Measurements from ENCODE around the gene IPPK.

The IPPK gene

DNA sequence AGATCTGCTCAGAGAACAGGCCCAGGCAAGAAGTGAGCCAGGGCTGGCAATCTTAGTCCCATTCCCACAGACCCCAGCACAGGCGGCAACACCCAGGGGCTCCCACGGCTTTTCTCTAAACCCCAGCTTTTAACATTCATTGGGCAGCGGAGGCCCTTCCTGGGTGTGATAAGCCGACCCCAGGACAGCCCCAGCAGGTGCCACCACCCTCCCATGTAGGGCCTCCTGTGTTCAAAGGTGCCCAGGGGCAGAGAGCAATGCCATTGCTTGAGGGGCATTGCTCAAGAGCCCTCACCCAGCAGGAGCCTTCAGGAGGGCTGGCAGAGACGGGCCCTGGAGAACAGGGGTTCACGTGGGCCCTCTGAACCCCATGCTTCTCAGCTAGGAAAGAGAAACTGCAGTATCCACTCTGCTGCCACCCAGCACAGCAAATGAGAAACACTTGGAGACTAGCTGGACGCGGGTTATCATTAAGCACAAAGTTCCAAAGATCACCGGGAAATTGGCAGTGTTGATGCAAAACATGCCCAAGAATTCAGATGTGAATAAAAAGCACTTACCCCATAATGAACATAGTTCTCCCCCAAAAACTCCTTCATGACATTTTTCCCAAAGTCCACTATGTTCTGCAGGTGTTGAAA is 13.9 kb downstream of the IPPK start:
- no peak for DNase-seq

DNA sequence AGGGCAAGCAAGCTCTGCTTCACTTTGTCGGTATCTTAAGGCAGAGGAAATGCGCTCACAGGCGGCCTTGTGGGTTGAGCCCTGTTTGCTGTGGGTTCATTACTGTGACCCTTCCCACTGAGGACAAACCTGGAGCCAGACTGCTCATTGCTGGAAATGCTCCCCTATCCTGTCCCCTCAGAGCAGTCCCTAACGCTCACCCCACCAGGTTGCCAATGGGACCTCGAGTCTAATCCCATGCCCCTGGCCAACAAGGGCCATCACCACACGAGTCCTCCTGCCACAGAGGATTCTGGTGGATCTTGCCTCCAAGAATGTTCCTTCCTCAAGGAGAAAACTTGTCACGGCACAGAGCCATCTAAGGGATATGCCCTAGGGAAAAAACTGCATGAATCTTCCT is 14.6 kb downstream of the IPPK start:
- DNase-seq, result no peak

DNA sequence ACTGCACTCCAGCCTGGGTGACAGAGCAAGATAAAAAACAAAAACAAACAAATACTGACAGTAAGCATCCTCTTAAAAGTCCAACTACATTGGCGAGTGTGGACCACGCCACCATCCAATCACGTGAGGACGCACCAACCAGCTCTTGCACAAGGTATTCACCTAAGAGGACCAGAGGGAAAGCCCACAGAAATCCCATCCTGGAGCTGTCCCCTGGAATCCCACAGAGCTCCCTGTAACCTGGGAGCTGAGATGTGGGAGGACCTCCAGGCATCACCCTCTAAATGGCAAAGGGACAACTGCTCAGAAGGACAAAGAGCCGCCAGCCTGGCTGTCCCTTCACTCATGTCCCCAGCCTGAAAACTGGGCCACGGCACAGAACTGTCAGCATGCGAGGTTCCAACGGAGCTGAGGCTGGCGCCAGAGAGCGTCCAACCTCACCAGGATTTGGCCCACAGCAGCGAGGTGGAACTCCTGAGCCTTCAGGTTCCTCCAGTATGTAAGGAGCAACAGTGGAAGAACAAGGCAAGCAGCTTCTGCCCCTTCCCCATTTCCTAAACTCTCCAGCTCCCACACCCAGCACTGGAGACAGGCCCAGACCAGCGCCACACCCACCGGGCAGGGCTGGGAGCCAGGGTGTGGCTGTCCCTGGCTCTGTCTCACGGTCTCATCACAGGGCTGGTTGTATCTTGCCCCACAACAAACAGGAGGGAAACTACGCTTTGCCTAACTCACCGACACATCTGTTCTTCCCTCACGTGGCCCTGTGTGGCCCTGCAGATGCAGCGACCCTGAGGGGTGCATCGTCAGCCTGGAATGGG is 15.2 kb downstream of the IPPK start:
- DNase-seq, result no peak

DNA sequence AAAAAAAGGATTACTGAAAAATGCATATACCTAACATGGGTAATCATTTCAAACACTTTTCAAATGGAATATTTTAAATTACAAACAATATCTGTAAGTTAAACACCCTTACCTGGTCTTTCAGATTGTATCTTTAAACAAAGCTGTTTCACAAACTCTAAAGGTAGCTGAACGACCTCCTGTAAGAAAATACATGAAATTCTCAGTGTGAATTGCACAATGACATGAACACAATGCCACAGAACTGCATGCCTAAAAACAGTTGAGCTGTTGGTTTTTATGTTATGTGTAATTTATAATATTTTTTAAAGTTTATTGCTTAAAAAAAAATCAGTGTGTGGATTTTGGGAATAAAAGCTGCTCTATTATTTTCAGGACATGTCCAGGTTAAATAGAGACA is 17.5 kb downstream of the IPPK start:
- DNase-seq, result no peak

DNA sequence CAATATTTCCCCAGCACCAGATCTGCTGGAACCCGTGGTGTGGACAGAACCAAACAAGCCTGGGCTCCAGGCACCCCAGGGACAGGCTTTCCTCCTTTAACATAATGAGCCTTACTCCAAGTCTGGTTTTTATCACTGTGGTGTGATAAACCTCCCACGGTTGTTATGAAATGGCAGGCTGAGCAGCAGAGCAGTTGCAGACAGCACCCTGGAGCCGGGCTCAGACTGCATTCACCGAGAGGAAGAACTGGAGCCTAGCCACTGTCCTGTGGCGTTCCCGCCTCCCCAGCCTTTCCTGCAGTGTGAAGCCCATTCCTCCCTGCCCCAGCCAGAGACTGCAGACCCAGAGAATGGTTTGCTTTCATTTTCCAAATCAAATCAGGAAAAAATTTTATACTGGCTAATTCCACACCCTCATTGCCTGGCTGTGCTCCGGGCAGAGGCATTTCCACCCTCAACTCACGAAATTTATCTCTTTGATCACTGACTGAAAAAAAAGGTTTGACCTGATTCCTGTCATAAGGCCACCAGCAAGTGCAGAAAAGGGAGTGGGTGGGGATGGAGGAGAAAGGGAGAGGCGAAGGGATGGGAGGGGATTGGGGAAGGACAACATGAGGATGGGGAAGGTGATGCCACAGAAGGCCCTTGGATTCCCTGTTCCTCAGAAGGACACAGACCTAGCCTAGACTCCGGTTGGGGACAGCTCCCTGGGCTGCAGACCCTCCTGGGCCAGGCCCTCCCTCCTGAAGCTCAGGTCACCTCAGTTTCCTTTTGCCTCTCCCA is 18.9 kb downstream of the IPPK start:
- no peak for DNase-seq

DNA sequence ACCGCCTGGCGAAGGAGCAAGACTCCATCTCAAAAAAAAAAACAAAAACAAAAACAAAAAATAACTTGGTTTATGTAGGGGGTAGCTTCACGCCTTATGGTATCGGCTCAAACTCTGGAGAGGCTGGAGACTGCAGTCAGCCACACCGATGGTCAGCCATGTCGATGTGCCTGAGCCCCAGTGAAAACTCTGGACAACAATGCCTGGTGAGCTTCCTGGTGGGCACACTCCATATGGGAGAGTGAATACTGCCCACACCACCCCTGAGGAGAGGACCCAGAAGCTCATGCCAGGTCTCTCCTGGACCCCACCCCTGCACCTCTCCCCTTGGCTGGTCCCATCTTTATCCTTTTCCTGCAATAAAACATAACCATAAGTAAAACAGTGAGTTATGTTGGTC is 19.6 kb downstream of the IPPK start:
- DNase-seq, result no peak

DNA sequence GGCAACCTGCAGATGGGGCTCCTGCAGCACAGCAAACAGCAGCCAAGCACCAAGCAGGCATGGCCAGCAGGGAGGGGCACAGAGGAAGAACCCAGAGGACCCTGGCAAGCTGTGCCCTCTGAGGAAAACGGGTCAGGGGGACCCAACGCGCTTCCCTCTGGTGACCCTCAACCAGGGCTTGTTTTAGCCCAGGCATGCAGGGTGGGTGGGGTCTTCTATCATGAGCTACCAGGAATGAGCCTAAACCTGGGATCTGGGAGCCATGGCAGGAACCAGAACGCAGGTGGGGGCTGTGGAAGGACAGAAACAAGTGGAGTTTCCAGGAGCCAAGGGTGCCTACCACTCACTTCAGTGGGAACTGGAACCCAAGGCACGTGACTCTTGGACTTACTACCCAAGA is 20.9 kb downstream of the IPPK start:
- no peak for DNase-seq

DNA sequence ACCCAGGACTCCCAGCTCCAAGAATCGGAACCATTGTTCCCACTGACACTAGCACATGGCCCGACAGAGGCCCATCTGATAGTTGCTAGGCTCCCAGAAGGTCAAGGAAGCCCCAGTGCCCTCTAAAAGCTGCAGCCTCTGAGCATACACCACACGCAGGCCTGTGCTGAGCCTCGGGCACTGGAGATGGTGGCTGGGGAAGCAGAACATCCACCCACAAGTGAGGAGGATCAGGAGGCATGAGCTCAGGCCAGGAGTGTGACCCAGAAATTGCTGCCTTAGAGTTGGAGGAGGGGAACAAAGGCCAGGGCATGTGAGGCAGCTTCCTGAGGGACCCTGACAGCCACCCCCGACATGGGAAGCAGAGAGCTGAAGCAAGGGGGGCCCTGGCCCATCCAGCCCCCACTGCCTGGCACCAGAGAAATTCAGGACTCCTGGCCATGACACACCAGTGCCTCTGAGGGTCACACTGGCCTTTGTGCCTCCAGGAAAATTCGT is 21.4 kb downstream of the IPPK start:
- no peak for DNase-seq

DNA sequence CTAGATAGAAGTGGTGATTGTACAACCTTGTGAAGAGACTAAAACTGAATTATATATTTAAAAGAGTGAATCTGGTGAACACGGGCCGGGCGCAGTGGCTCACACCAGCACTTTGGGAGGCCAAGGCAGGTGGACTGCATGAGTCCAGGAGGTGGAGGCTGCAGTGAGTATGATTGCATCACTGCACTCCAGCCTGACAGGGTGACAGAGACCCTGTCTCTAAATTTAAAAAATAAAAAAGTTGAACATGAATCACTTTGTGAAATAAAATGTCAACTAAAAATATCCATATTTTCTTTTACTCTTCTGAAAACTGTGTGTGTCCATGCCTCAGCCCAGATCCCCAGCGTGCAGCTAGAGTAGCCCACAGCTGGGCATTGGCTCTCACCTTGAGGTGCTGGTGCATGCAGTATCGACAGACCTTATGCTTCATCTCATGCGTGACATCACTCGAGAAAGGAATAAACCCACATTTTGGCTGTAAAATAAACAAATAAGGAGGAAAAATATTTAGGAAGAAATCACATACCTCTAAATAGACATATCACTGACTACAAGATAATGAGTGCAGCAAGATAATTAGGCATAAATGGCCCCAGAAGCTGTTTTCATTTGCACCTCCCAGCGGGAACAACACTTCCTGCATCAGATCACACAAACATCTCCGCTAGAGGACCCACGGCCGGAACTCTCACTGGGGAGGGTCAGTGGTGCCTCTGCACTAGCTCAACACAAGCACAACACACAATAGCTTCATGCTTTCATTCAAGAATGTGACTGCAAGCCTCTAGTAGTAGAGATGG is 22.1 kb downstream of the IPPK start:
- no peak for DNase-seq

DNA sequence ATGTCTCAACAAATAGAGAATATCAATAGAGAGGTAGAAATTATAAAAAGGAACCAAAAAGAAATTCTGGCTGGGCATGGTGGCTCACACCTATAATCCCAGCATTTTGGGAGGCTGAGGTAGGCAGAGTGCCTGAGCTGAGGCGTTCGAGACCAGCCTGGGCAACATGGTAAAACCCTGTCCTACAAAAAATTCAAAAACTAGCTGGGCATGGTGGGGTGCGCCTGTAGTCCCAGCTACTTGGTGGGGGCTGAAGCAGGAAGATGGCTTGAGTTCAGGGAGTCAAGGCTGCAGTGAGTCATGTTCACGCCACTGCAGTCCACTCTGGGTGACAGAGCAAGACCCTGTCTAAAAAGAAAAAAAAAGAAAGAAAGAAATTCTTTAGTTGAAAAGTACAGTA is 24.9 kb downstream of the IPPK start:
- no peak for DNase-seq

DNA sequence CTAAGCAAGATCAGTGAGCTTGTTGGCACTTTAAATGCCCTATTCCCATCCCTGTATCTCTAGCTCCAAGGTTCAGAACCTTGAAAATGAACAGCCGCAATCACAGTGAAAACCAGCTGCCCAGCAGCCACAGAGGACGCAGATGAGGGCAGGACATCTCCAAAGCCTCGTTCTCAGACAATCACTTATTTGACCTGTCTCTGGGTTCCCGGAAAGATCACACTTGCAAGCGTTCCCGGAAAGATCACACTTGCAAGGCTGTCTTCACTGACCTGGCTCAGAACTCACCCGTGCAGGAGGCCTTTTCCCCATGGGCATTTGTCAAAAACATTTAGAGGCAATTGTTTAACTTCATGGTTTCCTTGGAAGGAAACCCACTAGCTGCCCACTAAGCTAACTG is 25.7 kb downstream of the IPPK start:
- DNase-seq, result no peak

DNA sequence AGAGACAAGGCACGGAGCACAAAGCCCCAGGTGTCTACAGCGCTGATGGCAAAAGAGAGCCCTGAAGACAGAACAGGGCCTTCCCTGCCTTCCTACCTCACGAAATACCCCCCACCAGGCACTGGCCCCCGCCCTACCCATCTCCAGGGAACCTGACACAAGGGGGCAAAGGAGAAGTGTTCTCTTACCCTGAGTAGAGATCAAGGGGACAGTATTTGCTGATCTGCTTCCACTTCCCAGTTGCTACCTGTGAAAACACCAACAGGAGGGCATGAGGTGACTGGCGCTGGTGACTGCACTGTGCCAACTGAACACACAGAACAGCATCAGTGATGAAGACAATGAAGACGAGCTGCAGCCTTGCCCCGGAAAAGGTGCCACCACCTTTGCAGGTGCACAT is 27.4 kb downstream of the IPPK start:
- DNase-seq, result no peak

DNA sequence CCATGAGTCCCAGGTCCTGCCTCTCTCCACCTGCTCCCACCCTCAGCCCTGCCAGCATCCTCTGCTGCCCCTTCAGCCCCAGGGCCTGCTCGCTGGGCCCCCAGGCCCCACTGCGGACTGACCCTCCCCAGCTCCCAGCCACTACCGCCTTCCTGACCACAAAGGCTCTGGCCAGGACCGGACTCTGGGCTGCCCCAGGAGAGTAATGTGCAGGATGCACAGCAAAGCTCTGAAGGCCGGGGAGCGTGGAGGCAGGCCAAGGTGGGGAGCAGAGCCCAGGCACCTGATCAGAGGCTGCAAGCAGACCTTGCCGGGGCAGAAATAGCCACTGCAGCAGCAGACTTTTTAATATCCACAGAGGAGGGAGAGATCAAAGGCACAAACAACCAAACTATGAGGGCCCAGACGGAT is 27.9 kb downstream of the IPPK start:
- DNase-seq, result no peak

DNA sequence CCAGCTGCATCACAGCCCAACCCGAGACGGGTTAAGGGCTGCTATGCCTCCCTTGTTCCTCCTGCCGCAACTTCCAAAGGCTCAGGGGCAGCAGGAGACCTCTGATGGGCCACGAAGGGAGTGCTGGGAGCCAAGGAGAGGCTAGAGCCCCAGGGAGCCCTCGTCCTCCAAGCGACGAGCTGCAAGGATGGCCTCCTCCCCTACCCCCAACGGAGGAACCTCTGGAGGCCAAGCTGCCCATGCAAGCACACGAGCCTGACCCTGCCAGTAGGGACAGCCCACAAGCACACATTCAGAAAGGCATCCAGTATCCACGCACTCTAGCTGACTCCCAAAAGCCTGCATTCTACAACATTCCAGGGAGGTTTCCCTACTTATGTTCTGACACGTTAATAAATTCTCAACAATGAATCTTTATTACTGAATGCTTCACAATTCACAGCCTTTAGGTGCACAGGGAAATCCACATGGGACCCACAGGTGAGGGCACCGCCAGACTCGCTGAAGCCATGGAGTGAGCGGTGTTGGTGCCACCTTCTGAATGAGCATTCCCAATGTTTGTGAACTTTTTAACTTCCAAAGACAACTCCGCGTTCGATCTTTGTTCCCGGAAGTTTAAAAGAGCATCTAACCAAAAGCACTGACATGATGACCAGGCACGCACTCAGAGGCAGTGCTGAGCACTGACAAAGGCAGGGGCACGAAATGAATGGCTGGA is 28.7 kb downstream of the IPPK start:
- no peak for DNase-seq

DNA sequence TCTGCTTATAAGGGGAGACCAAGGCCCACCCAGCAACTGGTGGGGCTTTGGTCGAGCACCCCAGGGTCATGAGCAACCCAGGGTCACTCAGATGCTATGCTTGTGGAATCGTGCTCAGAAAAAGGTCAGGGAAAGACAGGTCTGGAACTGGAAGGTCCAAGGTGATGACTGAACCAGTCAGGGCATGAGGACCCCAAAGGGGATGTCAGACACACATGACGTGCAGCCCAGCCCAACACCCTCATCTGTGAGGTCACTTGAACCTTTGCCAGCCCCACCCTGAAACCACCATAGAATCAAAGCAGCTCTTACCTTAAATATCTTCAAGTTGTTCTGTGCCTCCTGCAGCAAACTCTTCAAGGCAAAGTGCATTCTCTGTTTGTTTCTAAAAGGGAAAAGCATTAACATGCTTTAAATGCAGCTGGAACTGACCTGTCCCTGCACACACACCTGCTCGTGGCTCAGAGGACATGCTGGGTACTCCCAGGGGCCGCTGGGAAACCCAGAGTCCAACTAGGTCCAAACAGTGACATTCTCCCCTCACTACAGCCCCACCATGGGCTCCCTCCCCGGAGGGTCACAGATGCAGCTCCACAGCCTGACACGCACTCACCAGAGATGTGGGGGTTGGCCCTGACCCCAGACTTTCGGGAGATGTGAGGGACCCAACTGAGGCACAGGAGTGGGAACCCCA is 29.4 kb downstream of the IPPK start:
- no peak for DNase-seq

DNA sequence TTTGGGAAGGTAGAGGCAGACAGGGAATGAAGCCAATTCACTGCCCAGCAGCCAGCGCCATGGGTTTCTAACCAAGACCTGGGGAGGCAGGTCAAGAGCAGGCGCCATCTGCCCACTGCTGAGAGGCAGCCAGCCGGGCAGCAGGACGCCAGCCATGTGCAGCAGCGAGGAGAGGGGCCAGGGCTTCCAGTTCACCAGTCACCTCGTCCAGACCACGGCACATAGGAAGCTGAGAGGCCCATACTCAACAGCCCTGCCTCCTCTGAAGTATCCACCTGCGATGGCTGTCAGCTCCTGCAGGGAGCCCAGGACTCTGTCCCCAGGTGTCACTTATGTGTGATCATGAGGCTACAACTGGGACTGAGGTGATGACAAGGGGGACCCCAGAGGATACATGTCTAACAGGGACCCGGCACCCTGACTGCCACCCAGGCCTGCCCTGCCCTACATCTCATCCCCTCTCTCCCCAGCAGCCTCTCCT is 30.1 kb downstream of the IPPK start:
- no peak for DNase-seq

DNA sequence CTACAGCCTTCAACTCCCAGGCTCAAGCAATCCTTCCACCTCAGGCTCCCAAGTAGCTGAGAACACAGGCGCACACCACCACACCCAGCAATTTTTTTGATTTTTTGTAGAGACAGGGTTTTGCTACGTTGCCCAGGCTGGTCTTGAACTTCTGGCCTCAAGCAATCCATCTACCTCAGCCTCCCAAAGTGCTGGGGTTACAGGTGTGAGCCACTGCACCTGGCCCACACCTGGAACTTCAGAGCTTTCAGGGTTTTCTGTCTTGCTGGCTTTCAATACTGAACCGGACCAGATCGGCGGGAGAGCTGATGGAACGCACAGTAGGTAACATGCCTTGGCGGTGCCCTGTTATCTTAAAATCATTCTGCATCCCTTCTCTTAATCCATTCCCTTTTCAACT is 30.8 kb downstream of the IPPK start:
- no peak for DNase-seq

DNA sequence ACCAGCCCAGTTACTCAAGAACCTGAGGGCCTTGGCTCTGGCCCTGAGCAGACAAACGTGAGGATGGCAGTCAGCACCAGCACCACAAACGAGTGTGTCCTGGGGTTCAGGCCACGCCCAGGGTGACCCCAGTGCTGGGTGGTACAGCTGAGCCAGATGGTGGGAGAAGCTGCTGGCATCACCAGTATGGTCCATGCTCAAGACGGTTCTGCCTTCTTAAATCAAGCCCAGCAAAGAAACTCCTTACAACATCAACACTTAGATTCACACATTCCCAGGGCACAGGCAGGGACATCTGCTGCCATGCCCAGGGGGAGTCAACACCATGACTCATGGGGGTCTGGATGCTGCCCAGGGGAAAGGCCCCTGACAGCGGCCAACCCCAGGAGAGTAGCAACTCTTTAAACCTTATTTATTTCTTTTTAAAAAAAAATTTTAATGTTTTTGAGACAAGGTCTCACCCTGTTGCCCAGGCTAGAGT is 31.3 kb downstream of the IPPK start:
- DNase-seq, result no peak

DNA sequence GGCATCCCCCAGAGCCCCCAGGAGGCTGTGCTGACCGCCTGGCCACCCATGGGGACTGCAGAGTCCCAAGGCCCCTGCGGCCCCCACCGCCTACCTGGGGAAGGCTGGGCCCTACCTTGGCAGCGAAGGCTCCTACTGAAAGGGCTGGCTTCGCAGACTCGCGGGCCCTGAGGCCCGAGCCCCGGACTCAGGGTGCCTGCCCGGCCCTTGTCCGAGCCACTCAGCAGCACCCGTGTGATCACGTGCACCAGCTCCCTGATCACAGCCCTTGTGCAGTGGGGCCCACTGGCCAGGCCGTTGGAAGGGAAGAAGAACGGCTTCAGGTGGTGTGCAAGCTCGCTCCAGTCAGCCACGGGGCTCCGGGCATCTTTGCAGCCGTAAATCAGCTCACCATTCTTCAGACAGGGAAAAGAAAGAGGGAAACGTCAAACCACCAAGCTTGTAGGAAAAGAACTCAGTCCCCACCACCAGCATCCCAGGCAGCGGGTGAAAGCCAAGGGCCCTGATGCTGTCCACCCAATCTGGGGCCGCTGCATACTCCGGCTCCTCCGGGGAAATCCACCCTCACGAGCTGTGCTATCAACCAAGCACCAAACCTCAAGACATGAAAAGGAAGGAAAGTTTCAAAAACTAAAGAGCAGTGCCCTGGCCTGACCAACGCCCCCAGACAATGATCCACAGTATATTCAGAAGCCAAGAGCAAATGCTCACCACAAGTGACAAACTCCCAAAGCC is 31.9 kb downstream of the IPPK start:
- DNase-seq, result no peak

DNA sequence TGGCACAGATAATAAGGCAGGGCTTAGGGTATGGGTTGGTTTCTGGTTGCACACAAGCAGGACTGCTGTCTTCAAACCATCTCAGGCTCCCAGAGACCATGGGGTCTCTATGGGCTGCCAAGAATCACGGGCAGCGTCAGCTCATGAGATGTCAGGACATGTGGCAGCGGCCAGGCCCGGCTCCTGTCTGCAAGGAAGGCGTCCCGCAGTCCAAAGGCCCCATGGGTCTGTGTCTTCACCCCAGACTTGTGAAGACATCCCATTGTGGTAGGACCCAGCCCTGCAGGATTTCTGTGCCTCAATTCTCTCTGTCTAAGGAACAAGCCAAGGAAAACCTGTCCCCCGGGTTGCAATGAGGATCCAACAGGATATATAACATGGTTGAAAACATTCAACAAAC is 32.6 kb downstream of the IPPK start:
- no peak for DNase-seq

DNA sequence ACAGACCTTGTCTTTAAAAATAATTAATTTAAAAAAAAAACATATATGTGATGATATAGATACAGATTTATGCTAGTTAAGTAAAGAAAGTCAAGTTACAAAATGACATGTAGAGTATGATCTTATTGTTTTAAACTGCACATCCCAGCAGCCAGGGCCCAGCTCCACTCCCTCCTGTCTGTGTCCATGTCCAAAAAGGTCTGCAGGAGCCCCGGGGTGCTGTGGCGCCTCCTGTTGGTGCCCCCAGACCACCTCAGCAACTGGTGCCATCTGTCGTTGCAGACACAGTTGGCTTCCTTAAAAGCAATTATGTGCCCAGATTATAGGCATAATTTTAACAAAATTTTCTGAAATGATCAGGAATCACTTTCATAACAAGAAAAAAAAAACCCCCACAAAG is 33.3 kb downstream of the IPPK start:
- no peak for DNase-seq
